NT2/D1 (cell line): ENCODE results near the gene CTRB2.

Experiments used
- DNase-seq: peaks from one replicate; pipeline ENCODE4 v3.0.0-alpha.2; 2011; ENCODE audit warnings: low read depth, low spot score
- H3K27me3 ChIP-seq: 2 replicates; pipeline ENCODE4 v1.6.0; 2011; ENCODE audit warnings: mild to moderate bottlenecking; ENCODE audit not compliant: insufficient read length, insufficient read depth
- H3K36me3 ChIP-seq: 2 replicates; pipeline ENCODE4 v1.6.1; 2011; ENCODE audit warnings: mild to moderate bottlenecking, low read length, mixed read lengths; ENCODE audit not compliant: insufficient read depth, insufficient read length
- H3K4me1 ChIP-seq: 2 replicates; pipeline ENCODE4 v1.5.1; 2011; ENCODE audit not compliant: insufficient read depth, insufficient read length
- H3K4me3 ChIP-seq: 2 replicates; pipeline ENCODE4 v1.5.1; 2011; ENCODE audit warnings: low read depth; ENCODE audit not compliant: insufficient read length
- H3K9ac ChIP-seq: 2 replicates; pipeline ENCODE4 v1.6.0; 2011; ENCODE audit warnings: low read depth; ENCODE audit not compliant: insufficient read length
- H3K9me3 ChIP-seq: 2 replicates; pipeline ENCODE4 v1.5.1; 2011; ENCODE audit warnings: mild to moderate bottlenecking, low read length; ENCODE audit not compliant: insufficient read depth
- SUZ12 ChIP-seq: IDR thresholded peaks from 2 replicates; pipeline ENCODE4 v1.6.1; 2011; ENCODE audit not compliant: insufficient read length, insufficient read depth; ENCODE audit errors: extremely low read depth
- YY1 ChIP-seq: IDR thresholded peaks from 2 replicates; pipeline ENCODE4 v1.6.1; 2011; ENCODE audit not compliant: insufficient read length, insufficient read depth
- ZNF274 ChIP-seq: IDR thresholded peaks from 2 replicates; pipeline ENCODE4 v1.6.1; 2011; ENCODE audit warnings: mild to moderate bottlenecking, low read depth, low read length

The CTRB2 gene

GRCh38 chr16:75181630-75182029, 25.3 kb downstream of the CTRB2 start:
- Histone ChIP-seq H3K4me3 (no peak overlapping the region), H3K27me3 (no peaks in the 10 kb centered on the region), H3K4me1 (no peaks in the 10 kb centered on the region), H3K9me3 (peaks cover 16% of the 10 kb centered on the region), H3K9ac (no peak overlapping the region), H3K36me3 (no peaks in the 10 kb centered on the region)
- DNase-seq: no peak
- TF ChIP-seq YY1 (no peak), SUZ12 (no peak), ZNF274 (no peak)

GRCh38 chr16:75179208-75179607, 27.8 kb downstream of the CTRB2 start:
- Histone ChIP-seq H3K27me3 (no peaks in the 10 kb centered on the region), H3K9me3 (peaks cover 30% of the 10 kb centered on the region), H3K9ac (no peak overlapping the region), H3K4me1 (no peaks in the 10 kb centered on the region), H3K36me3 (no peaks in the 10 kb centered on the region), H3K4me3 (no peak overlapping the region)
- DNase-seq: no peak
- TF ChIP-seq YY1 (no peak), SUZ12 (no peak), ZNF274 (no peak)

DNA sequence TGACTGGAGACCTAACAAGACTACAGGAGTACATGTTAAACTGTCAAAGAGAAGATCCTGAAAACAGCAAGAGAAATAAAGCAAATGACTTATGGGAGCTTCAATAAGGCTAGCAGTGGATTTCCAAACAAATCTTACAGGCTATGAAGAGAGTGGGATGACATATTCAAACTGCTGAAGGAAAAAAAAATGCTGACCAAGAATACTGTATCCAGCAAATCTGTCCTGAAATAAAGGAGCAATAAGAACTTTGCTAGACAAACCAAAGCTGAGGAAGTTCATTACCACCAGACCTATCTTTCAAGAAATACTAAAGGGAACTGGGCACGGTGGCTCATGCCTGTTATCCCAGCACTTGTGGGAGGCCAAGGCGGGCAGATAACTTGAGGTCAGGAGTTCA, 30.0 kb downstream of the CTRB2 start:
- no peak for DNase-seq
- Histone ChIP-seq H3K4me1 (no peaks in the 10 kb centered on the region), H3K9ac (no peak overlapping the region), H3K9me3 (peaks cover 45% of the 10 kb centered on the region), H3K36me3 (peaks cover 9% of the 10 kb centered on the region), H3K4me3 (no peak overlapping the region), H3K27me3 (no peaks in the 10 kb centered on the region)
- no peak for TF ChIP-seq SUZ12
- TF ChIP-seq YY1: no peak
- no peak for TF ChIP-seq ZNF274

DNA sequence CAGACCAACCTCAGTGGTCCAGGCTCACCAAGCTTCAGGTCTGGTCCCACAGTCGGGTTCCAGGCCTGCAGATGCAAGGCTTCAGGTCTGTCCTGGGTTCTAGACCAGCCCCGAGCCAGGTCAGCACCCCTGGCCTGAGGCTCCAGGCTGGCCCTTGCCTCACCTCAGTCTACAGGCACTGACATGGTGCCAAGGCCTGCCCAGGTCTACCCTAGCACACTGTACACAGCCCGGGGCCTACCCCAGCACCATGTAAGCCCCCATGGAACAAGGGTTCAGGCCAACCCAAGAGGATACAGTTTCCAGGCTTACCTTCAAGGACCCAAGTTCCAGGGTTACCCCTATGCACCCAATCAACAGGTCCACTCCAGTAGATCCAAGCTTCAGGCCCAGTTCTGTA, 31.9 kb downstream of the CTRB2 start:
- H3K9me3 ChIP-seq: peaks cover 64% of the 10 kb centered on the region
- no peak overlapping the region for H3K4me3 ChIP-seq
- H3K27me3 ChIP-seq: no peaks in the 10 kb centered on the region
- no peaks in the 10 kb centered on the region for H3K4me1 ChIP-seq
- no peak overlapping the region for H3K9ac ChIP-seq
- no peak for TF ChIP-seq ZNF274
- no peak for TF ChIP-seq SUZ12
- no peak for TF ChIP-seq YY1
- H3K36me3 ChIP-seq: peaks cover 24% of the 10 kb centered on the region
- no peak for DNase-seq

DNA sequence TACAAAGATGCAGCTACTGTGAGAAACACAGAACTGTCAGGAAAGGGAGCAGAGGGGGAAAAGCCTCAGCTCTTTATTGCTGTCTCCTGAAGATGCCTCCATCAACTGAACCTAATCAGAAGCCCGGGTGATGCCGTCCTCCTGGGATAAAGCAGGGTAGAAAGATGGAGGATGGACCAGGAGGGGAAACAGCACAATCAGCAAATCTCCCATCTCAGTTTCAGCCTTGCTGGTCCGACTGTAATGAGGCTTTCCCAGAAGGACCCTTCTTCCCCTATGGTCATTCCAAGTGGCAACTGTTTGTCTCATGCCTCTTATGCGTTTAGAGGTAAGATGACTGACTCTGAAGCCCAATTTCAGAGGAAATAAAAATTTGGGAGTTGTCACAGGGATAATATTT, 34.4 kb downstream of the CTRB2 start:
- Histone ChIP-seq H3K9ac (no peak overlapping the region), H3K4me1 (no peaks in the 10 kb centered on the region), H3K4me3 (no peak overlapping the region), H3K27me3 (no peaks in the 10 kb centered on the region), H3K9me3 (peaks cover 81% of the 10 kb centered on the region), H3K36me3 (peaks cover 49% of the 10 kb centered on the region)
- DNase-seq: no peak
- no peak for TF ChIP-seq YY1
- TF ChIP-seq ZNF274: no peak
- no peak for TF ChIP-seq SUZ12

DNA sequence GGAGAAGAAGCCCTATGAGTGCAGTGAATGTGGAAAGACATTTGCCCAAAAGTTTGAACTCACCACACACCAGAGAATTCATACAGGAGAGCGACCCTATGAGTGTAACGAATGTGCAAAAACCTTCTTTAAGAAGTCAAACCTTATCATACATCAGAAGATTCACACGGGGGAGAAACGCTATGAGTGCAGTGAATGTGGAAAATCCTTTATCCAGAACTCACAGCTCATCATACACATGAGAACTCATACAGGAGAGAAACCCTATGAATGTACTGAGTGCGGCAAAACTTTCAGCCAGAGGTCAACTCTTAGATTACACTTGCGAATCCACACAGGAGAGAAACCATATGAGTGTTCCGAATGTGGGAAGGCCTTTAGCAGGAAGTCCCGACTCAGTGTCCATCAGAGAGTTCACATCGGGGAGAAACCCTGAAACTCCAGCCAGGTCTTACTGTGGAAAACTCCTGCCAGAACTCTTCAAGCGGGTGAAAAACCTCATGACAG, 37.0 kb downstream of the CTRB2 start:
- Histone ChIP-seq H3K4me1 (no peaks in the 10 kb centered on the region), H3K9ac (no peak overlapping the region), H3K27me3 (no peaks in the 10 kb centered on the region), H3K4me3 (no peak overlapping the region), H3K36me3 (peaks cover 61% of the 10 kb centered on the region), H3K9me3 (peaks cover 86% of the 10 kb centered on the region)
- TF ChIP-seq SUZ12 (no peak), YY1 (no peak), ZNF274 (peak; percentile 99)
- no peak for DNase-seq

DNA sequence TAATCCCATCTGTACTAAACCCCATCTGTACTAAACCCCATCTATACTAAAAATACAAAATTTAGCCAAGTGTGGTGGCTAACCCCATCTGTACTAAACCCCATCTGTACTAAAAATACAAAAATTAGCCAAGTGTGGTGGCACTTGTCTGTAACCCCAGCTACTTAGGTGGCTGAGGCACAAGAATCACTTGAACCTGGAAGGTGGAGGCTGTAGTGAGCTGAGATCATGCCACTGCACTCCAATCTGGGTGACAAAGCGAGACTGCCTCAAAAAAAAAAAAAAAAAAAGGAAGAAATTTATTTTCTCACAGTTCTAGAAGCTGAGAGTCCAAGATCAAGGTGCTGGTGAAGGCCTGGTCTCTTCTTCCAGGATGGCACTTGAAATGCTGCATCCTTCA, 46.6 kb downstream of the CTRB2 start:
- peaks cover 38% of the 10 kb centered on the region for H3K9me3 ChIP-seq
- H3K36me3 ChIP-seq: peaks cover 39% of the 10 kb centered on the region
- H3K9ac ChIP-seq: no peak overlapping the region
- H3K4me1 ChIP-seq: no peaks in the 10 kb centered on the region
- H3K27me3 ChIP-seq: no peaks in the 10 kb centered on the region
- H3K4me3 ChIP-seq: no peak overlapping the region
- no peak for DNase-seq
- TF ChIP-seq YY1: no peak
- no peak for TF ChIP-seq SUZ12
- TF ChIP-seq ZNF274: no peak
